H9 (cell line): ENCODE results near the gene MYH8. TPM values are rescaled to one million over a fixed set of nuclear protein-coding genes. Genes with fewer than 3 reads are reported as not detected.

ENCODE experiments used
- DNase-seq: peaks from one replicate; pipeline ENCODE4 v3.0.0-alpha.2; 2017
- H2AFZ ChIP-seq: one replicate; pipeline ENCODE4 v1.6.1; 2013; ENCODE audit warnings: mild to moderate bottlenecking, low read length, control low read depth, moderate library complexity
- H2AK5ac ChIP-seq: 2 replicates; pipeline ENCODE4 v1.6.1; 2013; ENCODE audit warnings: low read length, control low read depth, mixed read lengths; ENCODE audit not compliant: insufficient read length
- H2BK120ac ChIP-seq: one replicate; pipeline ENCODE4 v1.6.1; 2013; ENCODE audit warnings: low read depth, mild to moderate bottlenecking, low read length, control low read depth, inconsistent platforms; ENCODE audit not compliant: poor library complexity, severe bottlenecking
- H2BK12ac ChIP-seq: 2 replicates; pipeline ENCODE4 v1.6.1; 2013; ENCODE audit warnings: low read length, control low read depth, mixed read lengths, low read depth; ENCODE audit not compliant: insufficient read length
- H2BK15ac ChIP-seq: 2 replicates; pipeline ENCODE4 v1.6.1; 2013; ENCODE audit warnings: low read depth, low read length, control low read depth
- H2BK20ac ChIP-seq: one replicate; pipeline ENCODE4 v1.6.1; 2013; ENCODE audit warnings: low read depth, mild to moderate bottlenecking, low read length, control low read depth, inconsistent platforms; ENCODE audit not compliant: poor library complexity, severe bottlenecking
- H2BK5ac ChIP-seq: 2 replicates; pipeline ENCODE4 v1.6.1; 2013; ENCODE audit warnings: low read length, control low read depth, mixed read lengths; ENCODE audit not compliant: insufficient read length
- H3K14ac ChIP-seq: 2 replicates; pipeline ENCODE4 v1.6.1; 2013; ENCODE audit warnings: low read length, control low read depth; ENCODE audit not compliant: insufficient read depth
- H3K18ac ChIP-seq: 2 replicates; pipeline ENCODE4 v1.6.1; 2013; ENCODE audit warnings: low read depth, mild to moderate bottlenecking, mixed read lengths, low read length, control low read depth; ENCODE audit not compliant: insufficient read length
- H3K23ac ChIP-seq: 2 replicates; pipeline ENCODE4 v1.6.1; 2013; ENCODE audit warnings: low read length, control low read depth, mixed read lengths, low read depth; ENCODE audit not compliant: insufficient read length
- H3K23me2 ChIP-seq: 2 replicates; pipeline ENCODE4 v1.6.1; 2013; ENCODE audit warnings: low read depth, mild to moderate bottlenecking, mixed read lengths, low read length, control low read depth; ENCODE audit not compliant: insufficient read length, poor library complexity, severe bottlenecking
- H3K27ac ChIP-seq: 2 replicates; pipeline ENCODE4 v1.5.1; 2013; ENCODE audit warnings: low read length, control low read depth, mixed read lengths, low read depth; ENCODE audit not compliant: insufficient read length
- H3K27me3 ChIP-seq: 2 replicates; pipeline ENCODE4 v1.6.1; 2013; ENCODE audit warnings: low read length, control low read depth, inconsistent platforms; ENCODE audit not compliant: insufficient read depth
- H3K4ac ChIP-seq: 2 replicates; pipeline ENCODE4 v1.6.1; 2013; ENCODE audit warnings: low read depth, mild to moderate bottlenecking, control low read depth, inconsistent platforms, low read length, moderate library complexity
- H3K4me1 ChIP-seq: 2 replicates; pipeline ENCODE4 v1.6.1; 2013; ENCODE audit warnings: low read length, control low read depth, inconsistent platforms; ENCODE audit not compliant: insufficient read depth
- H3K4me2 ChIP-seq: 2 replicates; pipeline ENCODE4 v1.6.1; 2013; ENCODE audit warnings: low read length, control low read depth, mixed read lengths; ENCODE audit not compliant: insufficient read length, insufficient read depth
- H3K56ac ChIP-seq: 2 replicates; pipeline ENCODE4 v1.6.1; 2013; ENCODE audit warnings: low read depth, mild to moderate bottlenecking, mixed read lengths, low read length, control low read depth; ENCODE audit not compliant: insufficient read length
- H3K79me1 ChIP-seq: 2 replicates; pipeline ENCODE4 v1.6.1; 2013; ENCODE audit warnings: low read depth, mild to moderate bottlenecking, moderate library complexity, low read length, control low read depth, inconsistent platforms; ENCODE audit not compliant: insufficient read depth, poor library complexity, severe bottlenecking
- H3K79me2 ChIP-seq: 2 replicates; pipeline ENCODE4 v1.6.1; 2013; ENCODE audit warnings: low read length, control low read depth, inconsistent platforms; ENCODE audit not compliant: insufficient read depth
- H3K9ac ChIP-seq: 2 replicates; pipeline ENCODE4 v1.6.1; 2013; ENCODE audit warnings: low read length, control low read depth, mixed read lengths; ENCODE audit not compliant: insufficient read length; ENCODE audit errors: extremely low read depth
- H3K9me3 ChIP-seq: one replicate; pipeline ENCODE4 v1.6.1; 2013; ENCODE audit warnings: low read depth, low read length, inconsistent platforms; ENCODE audit not compliant: control insufficient read depth
- H3T11ph ChIP-seq: one replicate; pipeline ENCODE4 v1.6.1; 2013; ENCODE audit warnings: mild to moderate bottlenecking, low read length, control low read depth, inconsistent platforms
- H4K20me1 ChIP-seq: one replicate; pipeline ENCODE4 v1.6.1; 2013; ENCODE audit not compliant: control insufficient read depth, insufficient read length, insufficient read depth
- H4K5ac ChIP-seq: 2 replicates; pipeline ENCODE4 v1.6.1; 2013; ENCODE audit warnings: low read depth, mild to moderate bottlenecking, mixed read lengths, low read length, control low read depth; ENCODE audit not compliant: insufficient read length
- H4K8ac ChIP-seq: replicated peaks from 2 replicates; pipeline ENCODE4 v1.6.1; 2013; ENCODE audit warnings: low read length, control low read depth, mixed read lengths, low read depth; ENCODE audit not compliant: insufficient read length
- H4K91ac ChIP-seq: 2 replicates; pipeline ENCODE4 v1.6.1; 2013; ENCODE audit warnings: low read depth, mild to moderate bottlenecking, moderate library complexity, mixed read lengths, low read length, control low read depth; ENCODE audit not compliant: insufficient read length
- H3K27ac Mint-ChIP-seq, 3 experiments: 2 replicates in 2 of 3; 3 replicates in 1 of 3; pipeline ENCODE4 v1.8.0; 2020 to 2021; ENCODE audit warnings: mixed read lengths in 3 of 3, mild to moderate bottlenecking in 1 of 3, moderate library complexity in 1 of 3
- H3K27me3 Mint-ChIP-seq: 2 replicates; pipeline ENCODE4 v1.8.0; 2021; ENCODE audit warnings: low read depth, mild to moderate bottlenecking, moderate library complexity, mixed read lengths
- H3K36me3 Mint-ChIP-seq, 3 experiments: 2 replicates in 2 of 3; 3 replicates in 1 of 3; pipeline ENCODE4 v1.8.0; 2020 to 2021; ENCODE audit warnings: low read depth in 3 of 3, mixed read lengths in 3 of 3; ENCODE audit not compliant: insufficient read depth in 1 of 3
- H3K4me1 Mint-ChIP-seq, 2 experiments: 2 replicates each; pipeline ENCODE4 v1.8.0; 2020; ENCODE audit warnings: mixed read lengths in 2 of 2
- H3K4me3 Mint-ChIP-seq, 2 experiments: 2 replicates in 1 of 2; 3 replicates in 1 of 2; pipeline ENCODE4 v1.8.0; 2020 to 2021; ENCODE audit warnings: mild to moderate bottlenecking in 2 of 2, mixed read lengths in 2 of 2, moderate library complexity in 1 of 2
- H3K9me3 Mint-ChIP-seq, 2 experiments: 2 replicates in 1 of 2; 3 replicates in 1 of 2; pipeline ENCODE4 v1.8.0; 2020; ENCODE audit warnings: mild to moderate bottlenecking in 2 of 2, mixed read lengths in 2 of 2, moderate library complexity in 1 of 2
- CTCF ChIP-seq: fragments of 200-600 bp; sonication (generic); conservative IDR thresholded peaks from 3 replicates; pipeline ENCODE4 v1.8.0; 2021; ENCODE audit warnings: antibody characterized with exemption, mild to moderate bottlenecking
- WGBS: extraction: QIAGEN DNeasy Blood & Tissue Kit; methylation state at CpG from one replicate; pipeline ENCODE4 v1.1.7; 2013; ENCODE audit warnings: missing lambda C conversion rate, low lambda C conversion rate, mixed read lengths; ENCODE audit not compliant: insufficient read length; ENCODE audit errors: extremely low coverage; 5-methylcytosine and 5-hydroxymethylcytosine counted together
- long read RNA-seq: library from polyadenylated mRNA; unstranded; transcript quantifications from one replicate; pipeline ENCODE4 v2.0.0, GENCODE V29; 2020
- total RNA-seq: library from RNA; stranded (reverse); gene quantifications from 2 replicates; pipeline ENCODE4 v1.2.1, GENCODE V29; 2021

The MYH8 gene
- not detected in 2 replicates for total RNA-seq
- long read RNA-seq: 0 reads

- no peak within 1 kb of the TSS for H4K91ac ChIP-seq
- no peak within 1 kb of the TSS for H3T11ph ChIP-seq
- Mint-ChIP-seq H3K27me3 (no peaks in the 10 kb centered on the region; the same call in 1 of the 2 replicates), H3K27ac (no peak within 1 kb of the TSS), H3K4me3 (no peak within 1 kb of the TSS), H3K36me3 (no peaks in the 10 kb centered on the region), H3K9me3 (no peaks in the 10 kb centered on the region), H3K4me1 (peaks cover 20 to 22% of the 10 kb centered on the region in 2 experiments)
- no peak within 1 kb of the TSS for H2BK12ac ChIP-seq
- H3K4me1 ChIP-seq: peaks cover 3% of the 10 kb centered on the region
- DNase-seq: no peak
- no peak within 1 kb of the TSS for H2AFZ ChIP-seq
- H3K27ac ChIP-seq: no peak within 1 kb of the TSS
- no CpG with 5 or more reads among the region's 7 CpGs for WGBS
- no peak within 1 kb of the TSS for H2BK20ac ChIP-seq
- no peak within 1 kb of the TSS for H3K4ac ChIP-seq
- H3K27me3 ChIP-seq: no peaks in the 10 kb centered on the region
- no peak within 1 kb of the TSS for H3K18ac ChIP-seq
- H3K79me1 ChIP-seq: no peaks in the 10 kb centered on the region
- no peaks in the 10 kb centered on the region for H3K79me2 ChIP-seq
- H4K20me1 ChIP-seq: no peaks in the 10 kb centered on the region
- no peak within 1 kb of the TSS for H4K5ac ChIP-seq
- H3K9ac ChIP-seq: no peak within 1 kb of the TSS
- no peaks in the 10 kb centered on the region for H3K9me3 ChIP-seq
- no peak within 1 kb of the TSS for H2BK5ac ChIP-seq
- no peak within 1 kb of the TSS for H3K23ac ChIP-seq
- H4K8ac ChIP-seq: no peak within 1 kb of the TSS
- H3K23me2 ChIP-seq: no peaks in the 10 kb centered on the region
- H2BK15ac ChIP-seq: no peak within 1 kb of the TSS
- H2BK120ac ChIP-seq: no peak within 1 kb of the TSS
- H3K4me2 ChIP-seq: no peak within 1 kb of the TSS
- H2AK5ac ChIP-seq: no peak within 1 kb of the TSS
- H3K56ac ChIP-seq: no peak within 1 kb of the TSS
- TF ChIP-seq CTCF: no peak
- H3K14ac ChIP-seq: no peak within 1 kb of the TSS
These were observed at the start of gene MYH8 for GRCh38 chr17:10421900-10422542. MYH8 (minus strand) TSS chr17:10421950; CDS start chr17:10420227, 1,723 bp downstream.
